ENCODE measurements around the gene DNAH7. TPM values are rescaled to one million over a fixed set of nuclear protein-coding genes. Genes with fewer than 3 reads are reported as not detected.

The DNAH7 gene
- total and polyA plus RNA-seq, 2 of the 4 experiments (the other 2 are of a cell fraction), result 0.22 to 0.36 TPM

DNA sequence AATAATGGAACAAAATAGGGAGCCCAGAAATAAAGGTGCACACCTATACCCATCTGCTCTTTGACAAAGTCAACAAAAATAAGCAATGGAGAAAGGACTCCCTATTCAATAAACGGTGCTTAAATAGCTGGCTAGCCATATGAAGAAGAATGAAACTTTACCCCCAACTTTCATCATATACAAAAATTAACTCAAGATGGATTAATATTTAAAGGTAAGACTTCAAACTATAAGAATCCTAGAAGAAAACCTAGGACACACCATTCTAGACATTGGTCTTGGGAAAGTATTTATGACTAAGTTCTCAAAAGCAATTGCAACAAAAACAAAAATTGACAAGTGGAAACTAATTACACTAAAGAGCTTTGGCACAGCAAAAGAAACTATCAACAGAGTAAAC lies 139.1 kb downstream of the DNAH7 start:
- Histone ChIP-seq H4K5ac (ENCODE audit: low read depth, low read length) (no peak overlapping the region), H2BK20ac (ENCODE audit: low read depth, low read length) (no peak overlapping the region), H3K23ac (ENCODE audit: low read depth, low read length) (no peak overlapping the region), H2BK5ac (ENCODE audit: low read depth, low read length, poor library complexity, severe bottlenecking) (no peak overlapping the region), H3K4me1 (ENCODE audit: control insufficient read depth, insufficient read depth, low read length) (no peaks in the 10 kb centered on the region), H2AK5ac (ENCODE audit: low read depth, low read length) (no peak overlapping the region), H4K91ac (ENCODE audit: insufficient read depth, low read depth, low read length) (no peak overlapping the region), H2BK120ac (ENCODE audit: low read depth, low read length) (no peak overlapping the region), H3K56ac (ENCODE audit: extremely low read depth, insufficient read depth, low read length) (no peak overlapping the region), H2AK9ac (replicated peaks; ENCODE audit: low read depth, low read length, poor library complexity) (no peak overlapping the region), H3K4me2 (ENCODE audit: low read depth, low read length) (no peak overlapping the region), H3K27me3 (ENCODE audit: control insufficient read depth, insufficient read depth, low read length) (no peaks in the 10 kb centered on the region), H3K4ac (ENCODE audit: low read depth, low read length) (no peak overlapping the region), H3K9ac (ENCODE audit: low read depth, low read length) (no peak overlapping the region), H3K18ac (ENCODE audit: low read depth, low read length) (no peak overlapping the region), H3K27ac (ENCODE audit: insufficient read depth, low read length) (no peak overlapping the region), H4K8ac (ENCODE audit: low read depth in 2 of 2, low read length in 2 of 2) (no peak overlapping the region), H2AFZ (replicated peaks; ENCODE audit: low read length, poor library complexity) (no peak overlapping the region), H3K79me1 (ENCODE audit: low read depth in 1 of 2, low read length in 2 of 2) (no peaks in the 10 kb centered on the region), H4K20me1 (ENCODE audit: insufficient read depth, low read length) (no peaks in the 10 kb centered on the region), H3K9me3 (ENCODE audit: control insufficient read depth, insufficient read depth, low read length) (no peaks in the 10 kb centered on the region), H3K9me1 (ENCODE audit: insufficient read depth, low read length) (no peaks in the 10 kb centered on the region), H3K14ac (replicated peaks; ENCODE audit: low read depth, low read length) (no peak overlapping the region), H2BK15ac (ENCODE audit: low read depth, low read length) (no peak overlapping the region), H3K4me3 (ENCODE audit: insufficient read depth, low read depth, low read length) (no peak overlapping the region), H3K36me3 (ENCODE audit: control insufficient read depth, insufficient read depth, low read length) (no peaks in the 10 kb centered on the region)
- no CpG with 5 or more reads among the region's 1 CpG for WGBS, 2 experiments (ENCODE audit: extremely low coverage in 2 of 2, insufficient read length in 1 of 2)
- no TSS peak for BruUV-seq (replicated peaks)
- TF ChIP-seq, protein P1, sequence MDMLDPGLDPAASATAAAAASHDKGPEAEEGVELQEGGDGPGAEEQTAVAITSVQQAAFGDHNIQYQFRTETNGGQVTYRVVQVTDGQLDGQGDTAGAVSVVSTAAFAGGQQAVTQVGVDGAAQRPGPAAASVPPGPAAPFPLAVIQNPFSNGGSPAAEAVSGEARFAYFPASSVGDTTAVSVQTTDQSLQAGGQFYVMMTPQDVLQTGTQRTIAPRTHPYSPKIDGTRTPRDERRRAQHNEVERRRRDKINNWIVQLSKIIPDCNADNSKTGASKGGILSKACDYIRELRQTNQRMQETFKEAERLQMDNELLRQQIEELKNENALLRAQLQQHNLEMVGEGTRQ (IDR thresholded peaks at IDR 0.05; ENCODE audit: low read depth, low read length), result no peak
- no peak for TF ChIP-seq SMC3 (IDR thresholded peaks at IDR 0.05; ENCODE audit: low read depth, low read length)
- TF ChIP-seq RCOR1 (IDR thresholded peaks at IDR 0.05; ENCODE audit: insufficient replicate concordance, low read length), result no peak
- in situ Hi-C loops (cut with MboI; ENCODE audit: low sequenced_read_pairs), result no loop called here
- DNase-seq (no peak), ATAC-seq (ENCODE audit: low read depth) (no peak)
- dilution Hi-C loops (cut with HindIII; ENCODE audit: low sequenced_read_pairs, unreplicated experiment), result no loop called here
- CTCF ChIA-PET, result no interaction called here
- POLR2A ChIA-PET (ENCODE audit: unreplicated experiment), result no interaction called here
- intact Hi-C loops (cut with micrococcal nuclease), result loop anchor here (10.0 kb wide), 1 partner anchor 525 kb away; no protein-coding TSS in a partner anchor

Measured in IMR-90 (cell line).